ENCODE measurements around the gene B3GALT6.
"Not testable (repeated sequence)": the region's sequence is repeated elsewhere in the genome, so short reads cannot be mapped to it uniquely, and the experiment has no call there.

The B3GALT6 gene

GRCh38 chr1:1232208-1232795, at the start of gene B3GALT6:
Gene B3GALT6, plus strand, starts transcription at chr1:1232237. Its CDS starts 42 bp downstream, at chr1:1232279.
- DNase-seq (ENCODE audit: low read depth in 2 of 2), result no peak

GRCh38 chr1:1182491-1183220, 49.4 kb upstream of the B3GALT6 start:
- no peak for DNase-seq (ENCODE audit: low read depth in 2 of 2)

- DNase-seq (ENCODE audit: low read depth in 2 of 2), result no peak
Measured at GRCh38 chr1:1183221-1183747, 48.8 kb upstream of the B3GALT6 start.

GRCh38 chr1:1183833-1184775, 47.9 kb upstream of the B3GALT6 start:
- DNase-seq (ENCODE audit: low read depth in 2 of 2), result no peak

- DNase-seq (ENCODE audit: low read depth in 2 of 2), result no peak
Measured at GRCh38 chr1:1185101-1185765, 46.8 kb upstream of the B3GALT6 start.

GRCh38 chr1:1187938-1188337, 44.1 kb upstream of the B3GALT6 start:
- no peak for DNase-seq (ENCODE audit: low read depth in 2 of 2)

- no peak for DNase-seq (ENCODE audit: low read depth in 2 of 2)
Measured at GRCh38 chr1:1189111-1189510, 42.9 kb upstream of the B3GALT6 start.

GRCh38 chr1:1191734-1192133, 40.3 kb upstream of the B3GALT6 start:
- DNase-seq (ENCODE audit: low read depth in 2 of 2), result no peak

- no peak for DNase-seq (ENCODE audit: low read depth in 2 of 2)
Measured at GRCh38 chr1:1194723-1195122, 37.3 kb upstream of the B3GALT6 start.

GRCh38 chr1:1195726-1196125, 36.3 kb upstream of the B3GALT6 start:
- not testable (repeated sequence) for DNase-seq (ENCODE audit: low read depth in 2 of 2)

- DNase-seq (ENCODE audit: low read depth in 2 of 2), result no peak
Measured at GRCh38 chr1:1196431-1197187, 35.4 kb upstream of the B3GALT6 start.

- no peak for DNase-seq (ENCODE audit: low read depth in 2 of 2)
Measured at GRCh38 chr1:1197188-1197500, 34.9 kb upstream of the B3GALT6 start.

- no peak for DNase-seq (ENCODE audit: low read depth in 2 of 2)
Measured at GRCh38 chr1:1197551-1198422, 34.2 kb upstream of the B3GALT6 start.

- DNase-seq (ENCODE audit: low read depth in 2 of 2), result no peak
Measured at GRCh38 chr1:1198423-1199140, 33.5 kb upstream of the B3GALT6 start.

GRCh38 chr1:1199141-1199960, 32.7 kb upstream of the B3GALT6 start:
- no peak for DNase-seq (ENCODE audit: low read depth in 2 of 2)

- DNase-seq (ENCODE audit: low read depth in 2 of 2), result no peak
Measured at GRCh38 chr1:1199961-1200875, 31.8 kb upstream of the B3GALT6 start.

Data from stimulated activated CD8-positive, alpha-beta memory T cell treated with anti-CD3 and anti-CD28 coated beads, Interleukin-7, amount 100 ng/mL, for 1 hour (primary cell).